ENCODE measurements around the gene ANKRD35.

Gene ANKRD35

DNA sequence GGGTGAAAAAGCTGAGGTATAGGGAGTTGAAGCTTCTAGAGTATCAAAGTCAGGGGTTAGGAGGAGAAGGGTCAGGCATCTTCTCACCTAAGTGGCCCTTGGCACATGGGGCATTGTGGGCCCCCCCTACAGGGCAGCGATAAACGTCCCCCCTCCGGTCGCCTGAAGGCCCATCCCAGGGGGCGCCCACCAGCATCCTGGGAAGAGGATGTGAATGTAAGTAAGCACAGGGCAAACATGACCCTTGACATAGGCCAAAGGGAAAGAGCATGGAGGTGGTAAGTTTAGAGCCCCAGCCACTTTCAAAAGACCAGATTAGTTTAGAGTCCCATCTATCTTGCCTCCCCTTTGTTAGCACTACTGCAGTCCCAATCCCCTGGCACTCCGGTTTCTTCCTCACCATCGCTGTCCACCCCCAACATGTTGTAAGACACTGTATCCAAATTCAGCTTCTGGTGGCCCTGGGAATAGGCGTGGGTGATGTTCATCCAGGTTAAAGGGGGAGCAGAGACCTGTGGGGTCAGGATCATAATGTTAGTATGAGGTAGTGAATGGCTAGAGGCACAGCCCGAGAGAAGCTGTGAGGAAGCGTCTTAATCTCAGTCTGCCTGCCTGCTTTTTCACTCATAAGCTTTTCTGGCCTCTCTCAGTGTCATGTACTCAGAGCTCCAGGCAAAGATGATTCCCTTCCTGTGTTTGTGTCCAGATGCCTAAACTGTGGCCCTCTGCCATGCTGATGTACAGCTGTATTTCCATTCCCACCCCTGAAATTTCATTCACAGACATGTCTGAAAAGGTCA, 21.5 kb upstream of the ANKRD35 start:
- TF ChIP-seq, protein P1, sequence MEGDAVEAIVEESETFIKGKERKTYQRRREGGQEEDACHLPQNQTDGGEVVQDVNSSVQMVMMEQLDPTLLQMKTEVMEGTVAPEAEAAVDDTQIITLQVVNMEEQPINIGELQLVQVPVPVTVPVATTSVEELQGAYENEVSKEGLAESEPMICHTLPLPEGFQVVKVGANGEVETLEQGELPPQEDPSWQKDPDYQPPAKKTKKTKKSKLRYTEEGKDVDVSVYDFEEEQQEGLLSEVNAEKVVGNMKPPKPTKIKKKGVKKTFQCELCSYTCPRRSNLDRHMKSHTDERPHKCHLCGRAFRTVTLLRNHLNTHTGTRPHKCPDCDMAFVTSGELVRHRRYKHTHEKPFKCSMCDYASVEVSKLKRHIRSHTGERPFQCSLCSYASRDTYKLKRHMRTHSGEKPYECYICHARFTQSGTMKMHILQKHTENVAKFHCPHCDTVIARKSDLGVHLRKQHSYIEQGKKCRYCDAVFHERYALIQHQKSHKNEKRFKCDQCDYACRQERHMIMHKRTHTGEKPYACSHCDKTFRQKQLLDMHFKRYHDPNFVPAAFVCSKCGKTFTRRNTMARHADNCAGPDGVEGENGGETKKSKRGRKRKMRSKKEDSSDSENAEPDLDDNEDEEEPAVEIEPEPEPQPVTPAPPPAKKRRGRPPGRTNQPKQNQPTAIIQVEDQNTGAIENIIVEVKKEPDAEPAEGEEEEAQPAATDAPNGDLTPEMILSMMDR (IDR thresholded peaks at IDR 0.05; ENCODE audit: extremely low read depth, missing control alignments) = no peak
- no peak for DNase-seq (ENCODE audit: low spot score)

DNA sequence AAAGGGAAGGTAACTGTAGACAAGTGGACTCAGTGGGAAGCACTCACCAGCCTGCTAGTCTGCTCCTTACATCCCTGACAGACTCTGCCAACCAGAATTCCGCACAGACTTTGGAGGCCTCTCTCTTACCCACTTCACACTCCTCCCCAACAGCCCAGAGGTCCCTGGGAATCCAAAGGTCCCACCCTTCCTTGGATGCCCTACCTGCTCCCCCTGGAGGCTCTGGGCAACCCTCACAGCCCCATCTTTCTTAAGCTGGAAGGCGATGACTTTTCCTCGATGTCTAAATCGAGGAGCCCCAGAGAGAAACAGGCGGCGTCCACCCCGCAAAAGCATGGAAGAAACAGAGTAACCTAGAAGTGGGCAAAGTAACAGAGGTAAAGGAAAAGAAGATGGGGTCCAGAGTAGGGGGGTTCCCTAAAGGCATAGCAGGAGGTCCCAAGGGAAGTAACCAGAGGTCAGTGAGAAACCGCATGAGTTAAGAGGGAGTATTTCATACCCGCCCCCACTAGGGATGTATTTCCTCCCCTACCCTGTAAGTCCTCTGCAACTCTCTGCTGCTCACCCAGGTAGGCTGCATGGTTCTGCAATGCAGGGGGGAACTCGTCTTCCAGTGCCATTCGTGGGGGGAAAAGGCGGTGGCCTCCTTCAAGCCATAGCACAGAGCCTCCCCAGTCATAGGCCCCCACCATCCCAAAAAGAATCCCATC, 15.8 kb upstream of the ANKRD35 start:
- DNase-seq (ENCODE audit: low spot score) = no peak
- TF ChIP-seq, protein P1 (IDR thresholded peaks at IDR 0.05; ENCODE audit: extremely low read depth, missing control alignments) = no peak

DNA sequence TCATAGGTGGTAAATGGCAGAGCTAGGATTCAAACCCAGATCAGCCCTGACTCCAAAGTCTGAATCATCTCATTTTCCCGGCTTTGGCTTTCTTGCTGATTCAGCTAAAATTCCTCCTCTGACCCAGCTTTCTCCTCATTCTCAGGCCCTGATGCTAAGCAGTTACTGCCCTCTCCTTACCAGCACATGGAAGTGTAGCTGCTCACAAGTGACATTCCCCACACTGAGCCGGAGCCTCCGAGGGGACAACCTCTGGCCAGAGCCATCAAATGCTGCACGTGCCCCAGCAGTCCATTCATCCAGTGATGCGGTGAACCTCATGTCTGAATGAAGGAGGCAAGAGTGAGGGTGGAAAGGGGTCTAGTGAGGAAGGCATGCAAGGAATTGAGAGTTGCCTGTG, 13.1 kb upstream of the ANKRD35 start:
- TF ChIP-seq, protein P1 (IDR thresholded peaks at IDR 0.05; ENCODE audit: extremely low read depth, missing control alignments) = no peak
- no peak for DNase-seq (ENCODE audit: low spot score)

DNA sequence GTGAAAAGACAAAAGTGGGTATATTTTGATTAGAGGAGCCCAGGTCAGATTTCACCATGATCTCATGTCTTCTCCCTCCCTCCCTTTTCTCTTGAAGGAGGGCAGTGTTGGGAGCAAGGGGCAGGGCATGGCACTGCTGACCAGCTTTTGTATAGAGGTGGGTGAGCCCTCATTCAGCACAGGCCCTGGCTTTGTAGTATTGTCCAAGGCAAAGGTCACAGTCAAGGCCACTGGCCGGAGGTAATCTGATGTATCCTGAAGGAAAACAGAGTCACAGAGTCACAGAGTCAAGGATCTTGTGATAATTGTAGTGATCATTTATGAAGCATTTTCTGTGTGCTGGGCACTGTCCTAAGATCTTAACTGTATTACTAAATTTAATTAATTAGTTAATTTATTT, 12.3 kb upstream of the ANKRD35 start:
- TF ChIP-seq, protein P1 (IDR thresholded peaks at IDR 0.05; ENCODE audit: extremely low read depth, missing control alignments) = no peak
- DNase-seq (ENCODE audit: low spot score) = no peak

DNA sequence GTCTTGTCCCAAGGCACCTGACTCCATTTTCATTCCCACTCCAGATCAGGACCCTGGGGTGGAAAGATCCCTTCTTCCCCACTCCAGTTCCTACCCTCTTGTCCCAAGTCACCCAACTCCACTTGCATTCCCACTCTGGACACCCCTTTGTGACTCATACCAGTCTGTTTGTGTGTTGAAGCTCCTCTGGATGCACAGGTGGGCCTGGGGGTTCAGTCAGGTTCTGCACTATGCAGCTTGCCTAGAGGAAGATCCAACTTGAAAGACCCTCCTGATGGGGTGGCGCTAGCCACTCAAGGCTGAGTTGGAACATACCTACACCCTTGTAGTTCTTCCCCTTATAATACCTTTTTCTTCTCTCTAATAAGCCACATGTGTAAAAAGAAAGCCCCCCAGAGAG, 9.8 kb upstream of the ANKRD35 start:
- DNase-seq (ENCODE audit: low spot score) = no peak
- TF ChIP-seq, protein P1 (IDR thresholded peaks at IDR 0.05; ENCODE audit: extremely low read depth, missing control alignments) = no peak

DNA sequence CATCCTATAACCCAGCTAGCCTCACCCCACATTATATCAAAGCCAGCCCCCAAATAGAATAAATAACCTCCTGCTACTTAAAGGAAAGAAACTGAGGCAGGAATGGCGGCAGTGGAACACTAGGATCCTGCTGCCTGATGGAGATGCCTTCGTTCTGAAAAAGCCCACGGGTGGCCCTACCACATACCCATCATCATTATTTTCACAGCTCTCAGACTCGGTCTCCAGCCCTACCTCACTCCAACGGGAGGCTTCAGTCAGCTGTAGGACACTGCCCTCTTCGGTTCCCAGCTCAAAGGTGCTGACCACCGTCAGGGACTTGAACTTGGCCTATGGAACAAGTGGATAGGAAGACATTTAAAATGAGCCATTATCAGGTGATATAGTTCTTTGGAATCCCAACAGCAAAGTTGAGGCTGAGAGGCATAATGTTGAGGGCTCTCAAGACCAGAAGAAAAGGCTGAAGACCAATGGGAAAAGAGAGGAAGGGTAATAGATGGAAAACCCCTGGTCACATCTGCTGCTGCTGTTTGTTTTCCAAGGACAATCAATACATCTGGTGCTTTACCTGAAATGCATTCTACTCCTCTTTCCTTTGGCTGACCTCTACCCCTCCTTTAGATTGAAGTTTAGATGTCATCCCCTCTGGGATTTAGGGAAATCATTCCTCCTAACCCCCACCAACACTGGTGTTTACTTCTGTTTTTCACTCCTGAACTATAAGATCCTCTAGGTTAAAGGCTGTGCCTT, 7.8 kb upstream of the ANKRD35 start:
- DNase-seq (ENCODE audit: low spot score) = no peak
- TF ChIP-seq, protein P1 (IDR thresholded peaks at IDR 0.05; ENCODE audit: extremely low read depth, missing control alignments) = no peak

All from GM20000 (cell line).